Bronchial epithelial cell (primary cell): ENCODE measurements around the gene OR51M1. TPM values are rescaled to one million over a fixed set of nuclear protein-coding genes. Genes with fewer than 3 reads are reported as not detected.
"Not testable (repeated sequence)": the region's sequence is repeated elsewhere in the genome, so short reads cannot be mapped to it uniquely, and the experiment has no call there.

Source experiments
- DNase-seq: peaks from one replicate; pipeline ENCODE4 v3.0.0-alpha.2; 2010; ENCODE audit warnings: low read depth
- FAIRE-seq: peaks from 2 replicates; lab custom pipeline; 2011; peaks lifted over from hg19 to GRCh38; lab: Jason Lieb, UNC
- H3K27me3 ChIP-seq: 2 replicates; pipeline ENCODE4 v1.5.1; 2011; ENCODE audit warnings: low read length; ENCODE audit not compliant: control insufficient read depth, insufficient read depth
- H3K36me3 ChIP-seq: 2 replicates; pipeline ENCODE4 v1.5.1; 2011; ENCODE audit warnings: low read length; ENCODE audit not compliant: control insufficient read depth, insufficient read depth
- H3K4me3 ChIP-seq: 2 replicates; pipeline ENCODE4 v1.5.1; 2011; ENCODE audit warnings: mild to moderate bottlenecking, low read depth, low read length, control low read depth
- CTCF ChIP-seq: IDR thresholded peaks from 2 replicates; pipeline ENCODE4 v1.5.1; 2011; ENCODE audit warnings: mild to moderate bottlenecking, moderate library complexity, low read length, control low read depth, inconsistent platforms; ENCODE audit not compliant: insufficient read depth, severe bottlenecking
- total RNA-seq: library from RNA; depleted of rRNA; stranded (reverse); fragments of >200 nt; gene quantifications from 2 replicates; pipeline ENCODE4 v1.2.1, GENCODE V29; 2014

Gene OR51M1
- total RNA-seq, 1 donor from 2014 or later: not detected

GRCh38 chr11:5345831-5346230, 37.8 kb upstream of the OR51M1 start:
- DNase-seq (no peak), FAIRE-seq (no peak)
- H3K27me3 ChIP-seq: no peaks in the 10 kb centered on the region

GRCh38 chr11:5348551-5349194, 34.9 kb upstream of the OR51M1 start:
- FAIRE-seq (no peak), DNase-seq (no peak)
- Histone ChIP-seq H3K4me3 (no peak overlapping the region), H3K27me3 (no peaks in the 10 kb centered on the region), H3K36me3 (no peaks in the 10 kb centered on the region)
- no peak for TF ChIP-seq CTCF

More at GRCh38 chr11:5345831-5346230, 37.8 kb upstream of the OR51M1 start:
- TF ChIP-seq CTCF: no peak
- H3K4me3 ChIP-seq: no peak overlapping the region
- H3K36me3 ChIP-seq: no peaks in the 10 kb centered on the region

DNA sequence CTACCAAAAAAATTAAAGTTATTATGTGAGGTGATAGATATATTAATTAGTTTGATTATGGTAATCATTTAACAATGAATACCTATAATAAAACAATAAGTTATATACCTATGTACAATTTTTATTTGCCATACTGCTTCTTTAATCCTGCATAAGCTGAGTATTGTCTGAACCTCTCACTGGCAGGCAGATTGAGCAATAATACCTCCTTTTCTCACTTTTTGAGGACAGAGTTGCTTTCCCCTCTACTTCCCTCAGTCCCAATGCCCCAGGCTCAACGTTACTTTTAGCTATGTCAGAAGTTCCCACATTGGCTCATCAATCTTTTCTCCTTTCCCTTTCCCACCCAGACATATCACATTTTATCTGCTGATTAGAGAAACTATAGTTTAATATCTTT, 34.1 kb upstream of the OR51M1 start:
- no peak for TF ChIP-seq CTCF
- no peak for FAIRE-seq
- Histone ChIP-seq H3K36me3 (no peaks in the 10 kb centered on the region), H3K27me3 (no peaks in the 10 kb centered on the region), H3K4me3 (no peak overlapping the region)
- no peak for DNase-seq

- Histone ChIP-seq H3K36me3 (no peaks in the 10 kb centered on the region), H3K27me3 (no peaks in the 10 kb centered on the region), H3K4me3 (no peak within 1 kb of the TSS)
- FAIRE-seq: no peak
- no peak for DNase-seq
- TF ChIP-seq CTCF: no peak
Measured at GRCh38 chr11:5351208-5351607, 32.4 kb upstream of the OR51M1 start, which contains the start of gene OR51B6. OR51B6 (plus strand) TSS chr11:5351508; CDS start chr11:5351508, 0 bp downstream.

DNA sequence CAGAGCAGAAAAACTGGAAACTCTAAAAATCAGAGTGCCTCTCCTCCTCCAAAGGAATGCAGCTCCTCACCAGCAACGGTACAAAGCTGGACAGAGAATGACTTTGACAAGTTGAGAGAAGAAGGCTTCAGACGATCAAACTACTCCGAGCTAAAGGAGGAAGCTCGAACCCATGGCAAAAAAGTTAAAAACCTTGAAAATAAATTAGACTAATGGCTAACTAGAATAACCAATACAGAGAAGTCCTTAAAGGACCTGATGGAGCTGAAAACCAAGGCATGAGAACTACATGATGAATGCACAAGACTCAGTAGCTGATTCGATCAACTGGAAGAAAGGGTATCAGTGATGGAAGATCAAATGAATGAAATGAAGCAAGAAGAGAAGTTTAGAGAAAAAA, 27.6 kb upstream of the OR51M1 start:
- DNase-seq, H3K4me3 ChIP-seq, H3K36me3 ChIP-seq, H3K27me3 ChIP-seq, FAIRE-seq: not testable (repeated sequence)

GRCh38 chr11:5362017-5362625, 21.5 kb upstream of the OR51M1 start:
- FAIRE-seq: peak; percentile 7
- no peaks in the 10 kb centered on the region for H3K27me3 ChIP-seq
- H3K4me3 ChIP-seq: no peak overlapping the region
- no peak for TF ChIP-seq CTCF
- no peak for DNase-seq
- H3K36me3 ChIP-seq: no peaks in the 10 kb centered on the region
